NOMO-1 (cell line): ENCODE results near the gene PTPRN2.
A peak's percentile ranks its signal among the peaks of the same experiment; 100 is the strongest.

ENCODE experiments used
- DNase-seq, 2 experiments: peaks; one replicate each; lab custom pipeline; 2025; ENCODE audit not compliant: unreplicated experiment in 2 of 2; lab: John Stamatoyannopoulos, UW

Gene PTPRN2

GRCh38 chr7:157694376-157694665 is 893.3 kb downstream of the PTPRN2 start:
- no peak for DNase-seq

- no peak for DNase-seq
Observed at GRCh38 chr7:157693521-157694375, 893.9 kb downstream of the PTPRN2 start.

GRCh38 chr7:157693071-157693520 is 894.5 kb downstream of the PTPRN2 start:
- DNase-seq, result no peak

- DNase-seq, result no peak
Observed at GRCh38 chr7:157692460-157693011, 895.1 kb downstream of the PTPRN2 start.

- DNase-seq, result no peak
Observed at GRCh38 chr7:157691586-157692459, 895.8 kb downstream of the PTPRN2 start.

GRCh38 chr7:157690833-157691585 is 896.6 kb downstream of the PTPRN2 start:
- no peak for DNase-seq

- DNase-seq, result no peak
Observed at GRCh38 chr7:157690058-157690832, 897.4 kb downstream of the PTPRN2 start.

- DNase-seq, result no peak
Observed at GRCh38 chr7:157689269-157690057, 898.2 kb downstream of the PTPRN2 start.

GRCh38 chr7:157688533-157689268 is 898.9 kb downstream of the PTPRN2 start:
- no peak for DNase-seq

GRCh38 chr7:157687845-157688532 is 899.6 kb downstream of the PTPRN2 start:
- DNase-seq, result no peak

- no peak for DNase-seq
Observed at GRCh38 chr7:157687158-157687557, 900.5 kb downstream of the PTPRN2 start.

- DNase-seq, result peak; percentile 49 to 51
Observed at GRCh38 chr7:157686285-157686894, 901.2 kb downstream of the PTPRN2 start.

GRCh38 chr7:157685430-157686284 is 902.0 kb downstream of the PTPRN2 start:
- no peak for DNase-seq

- DNase-seq, result no peak
Observed at GRCh38 chr7:157684909-157685429, 902.7 kb downstream of the PTPRN2 start.

- DNase-seq, result no peak
Observed at GRCh38 chr7:157684157-157684908, 903.3 kb downstream of the PTPRN2 start.

GRCh38 chr7:157683747-157684156 is 903.9 kb downstream of the PTPRN2 start:
- no peak for DNase-seq
